Sigmoid colon (tissue), 4 donors: Measurements from ENCODE around the gene ACSS2.

Source experiments
- CTCF ChIP-seq, 4 experiments: fragments of 450-650 bp in 3 of 4; fragments of 200-600 bp in 1 of 4; IDR thresholded peaks; one replicate each; pipeline ENCODE4 v1.5.1; 2016 to 2019; ENCODE audit warnings: antibody characterized with exemption in 4 of 4, mild to moderate bottlenecking in 3 of 4, moderate library complexity in 2 of 4
- EP300 ChIP-seq, 4 donors: sonication (generic); formaldehyde crosslinking; IDR thresholded peaks; one replicate each; pipeline ENCODE4 v1.6.1; 2017; ENCODE audit warnings: antibody characterized with exemption in 4 of 4
- POLR2A ChIP-seq, 2 donors: fragments of 450-650 bp; IDR thresholded peaks; one replicate each; pipeline ENCODE4 v1.6.1; 2016; ENCODE audit warnings: antibody characterized with exemption in 2 of 2, mild to moderate bottlenecking in 2 of 2, moderate library complexity in 2 of 2
- POLR2AphosphoS5 ChIP-seq, 4 donors: sonication (generic); formaldehyde crosslinking; IDR thresholded peaks; one replicate each; pipeline ENCODE4 v1.6.1; 2017; ENCODE audit warnings: antibody characterized with exemption in 4 of 4

DNA sequence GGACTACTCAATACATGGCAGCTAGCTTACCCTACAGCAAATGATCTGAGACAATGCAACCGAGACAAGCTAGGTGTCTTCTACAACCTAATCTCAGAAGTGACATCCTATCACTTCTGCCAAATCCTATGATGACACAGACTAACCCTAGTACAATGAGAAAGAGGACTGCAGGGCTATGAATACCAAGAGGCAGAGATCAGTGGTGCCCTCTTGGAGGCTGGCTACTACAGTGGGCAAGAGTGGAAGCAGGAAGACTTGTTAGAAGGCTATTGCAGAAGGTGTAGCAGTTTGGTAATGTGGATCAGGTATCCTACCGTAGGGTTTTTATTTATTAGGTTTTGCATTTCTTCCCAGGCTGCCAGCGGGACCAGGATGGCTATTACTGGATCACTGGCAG, 48.9 kb downstream of the ACSS2 start:
- TF ChIP-seq CTCF (IDR thresholded peaks at IDR 0.05) (no peak), POLR2AphosphoS5 (IDR thresholded peaks at IDR 0.05) (no peak), POLR2A (IDR thresholded peaks at IDR 0.05) (no peak), EP300 (IDR thresholded peaks at IDR 0.05) (no peak)
